Pancreas (tissue), 10 donors: ENCODE measurements around the gene RANBP1. TPM values are rescaled to one million over a fixed set of nuclear protein-coding genes. Genes with fewer than 3 reads are reported as not detected.

Experiments
- ATAC-seq, 4 donors: fragments of 200-7000 bp; cut with Tn5 transposase; one replicate each; pipeline versions ENCODE4 v1.8.0 to v1.9.1; 2020; ENCODE audit warnings: mild to moderate bottlenecking in 4 of 4, moderate library complexity in 4 of 4
- DNase-seq, 6 donors: peaks; one replicate each; pipeline ENCODE4 v3.0.0-alpha.2; 2020
- FAIRE-seq: peaks from 2 replicates; lab custom pipeline; 2012; peaks lifted over from hg19 to GRCh38; lab: Jason Lieb, UNC
- H3K27ac ChIP-seq, 4 donors: fragments of 200-600 bp; sonication (generic); 1 replicate in 3 of 4; 2 replicates in 1 of 4; pipeline versions ENCODE4 v1.5.0 to v1.8.0; 2020
- H3K27me3 ChIP-seq, 4 donors: fragments of 200-600 bp; one replicate each; pipeline ENCODE4 v1.8.0; 2021
- H3K36me3 ChIP-seq, 3 donors: fragments of 200-600 bp; sonication (generic) in 1 of 3; one replicate each; pipeline versions ENCODE4 v1.5.0 to v1.8.0; 2020 to 2021
- H3K4me1 ChIP-seq, 3 donors: fragments of 200-600 bp; one replicate each; pipeline ENCODE4 v1.8.0; 2021
- H3K4me3 ChIP-seq, 4 donors: fragments of 200-600 bp; sonication (generic) in 2 of 4; one replicate each; pipeline versions ENCODE4 v1.5.0 to v1.8.0; 2020 to 2021
- H3K9me3 ChIP-seq, 4 donors: fragments of 200-600 bp; one replicate each; pipeline ENCODE4 v1.8.0; 2021
- WGBS, 2 donors: extraction: QIAGEN DNeasy Blood & Tissue Kit; methylation state at CpG; one replicate each; pipeline ENCODE4 v1.1.7; 2013; 5-methylcytosine and 5-hydroxymethylcytosine counted together
- intact Hi-C, 3 donors: fragments of 100-400 bp; cut with DNase I; formaldehyde crosslinking; loops; one replicate each; pipeline versions ENCODE4 v1.11.1 to v1.14.2; 2022
- polyA plus RNA-seq, 2 donors: library from polyadenylated mRNA; stranded (reverse); fragments of 200-250 nt; gene quantifications; one replicate each; pipeline ENCODE4 v1.2.3, GENCODE V29; 2013
- total RNA-seq, 6 donors: library from RNA; stranded (reverse); fragmentation: NEBNext Ultra II Directional in 4 of 6; extraction: Animal tissue kit (Norgen Biotek cat#: 25700) in 4 of 6; gene quantifications; one replicate each; pipeline versions ENCODE4 v1.2.1 to v1.2.4, GENCODE V29; 2021 to 2023
- TF ChIP-seq, protein P1 (sequence below), 4 donors: fragments of 200-600 bp; sonication (generic) in 3 of 4; IDR thresholded peaks; one replicate each; pipeline versions ENCODE4 v1.5.0 to v1.8.0; 2021; ENCODE audit warnings: antibody characterized with exemption in 4 of 4
- donor health status: healthy with polysubstance abuse.
- donor health status: DM: no; HTN: no; CAD: no; lungs with moderate emphysema.
- donor health status: DM: no; HTN: no; CAD: no.
- donor health status: control.
- donor health status: control.
- donor health status: Bipolar disorder and iron deficiency.
- donor health status: DM: yes; HTN: yes; CAD: no.
- donor health status: DM: no; HTN: no; CAD: no.
- donor health status: DM: no; HTN: no; CAD: no.
- donor health status: DM: yes; HTN: yes; CAD: no.

RANBP1 gene
- total and polyA plus RNA-seq, 8 donors, result 25.1 to 44.0 (median 34.3) TPM

DNA sequence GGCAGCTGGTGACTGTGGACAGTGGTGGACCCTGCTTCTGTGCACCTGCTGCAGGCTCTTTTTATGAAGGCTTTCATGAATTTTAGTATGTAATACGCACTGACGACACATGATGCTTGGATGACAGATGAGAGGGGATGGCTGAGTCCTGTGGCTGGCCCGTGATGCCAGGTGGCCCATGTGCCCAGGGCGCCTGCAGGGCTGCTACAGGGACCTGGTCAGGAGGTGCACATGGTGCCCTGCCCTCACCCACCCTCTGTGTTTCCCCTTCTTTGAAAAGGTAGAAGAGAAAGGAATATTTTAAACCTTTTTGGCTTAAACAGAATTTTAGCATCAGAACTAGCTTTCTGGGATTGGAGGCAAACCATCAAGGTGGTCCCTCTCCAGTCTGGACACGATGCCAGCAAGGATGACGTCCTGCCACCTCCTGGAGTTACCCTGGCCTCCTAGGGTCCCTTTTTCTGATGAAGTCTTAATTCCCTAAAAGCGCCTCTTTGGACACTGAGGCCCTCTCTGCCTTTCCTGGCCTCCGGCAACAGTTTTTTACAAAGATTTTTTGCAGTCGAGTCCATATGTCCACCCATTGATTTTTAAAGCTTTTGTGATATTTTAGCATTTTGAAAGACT lies 5.4 kb upstream of the RANBP1 start:
- ATAC-seq (no peak), DNase-seq (peak in 2 of 6 donors; percentile 22 to 37), FAIRE-seq (no peak)
- 87 to 91% methylated on average over 9 of the region's 9 CpGs for WGBS, 2 donors
- Histone ChIP-seq H3K4me3 (no peak overlapping the region), H3K9me3 (no peaks in the 10 kb centered on the region), H3K27me3 (no peaks in the 10 kb centered on the region), H3K4me1 (peaks cover 5 to 20% (median 10%) of the 10 kb centered on the region in 3 donors), H3K27ac (no peak overlapping the region), H3K36me3 (peaks cover 0 to 48% (median 40%) of the 10 kb centered on the region in 3 donors)
- TF ChIP-seq, protein P1, sequence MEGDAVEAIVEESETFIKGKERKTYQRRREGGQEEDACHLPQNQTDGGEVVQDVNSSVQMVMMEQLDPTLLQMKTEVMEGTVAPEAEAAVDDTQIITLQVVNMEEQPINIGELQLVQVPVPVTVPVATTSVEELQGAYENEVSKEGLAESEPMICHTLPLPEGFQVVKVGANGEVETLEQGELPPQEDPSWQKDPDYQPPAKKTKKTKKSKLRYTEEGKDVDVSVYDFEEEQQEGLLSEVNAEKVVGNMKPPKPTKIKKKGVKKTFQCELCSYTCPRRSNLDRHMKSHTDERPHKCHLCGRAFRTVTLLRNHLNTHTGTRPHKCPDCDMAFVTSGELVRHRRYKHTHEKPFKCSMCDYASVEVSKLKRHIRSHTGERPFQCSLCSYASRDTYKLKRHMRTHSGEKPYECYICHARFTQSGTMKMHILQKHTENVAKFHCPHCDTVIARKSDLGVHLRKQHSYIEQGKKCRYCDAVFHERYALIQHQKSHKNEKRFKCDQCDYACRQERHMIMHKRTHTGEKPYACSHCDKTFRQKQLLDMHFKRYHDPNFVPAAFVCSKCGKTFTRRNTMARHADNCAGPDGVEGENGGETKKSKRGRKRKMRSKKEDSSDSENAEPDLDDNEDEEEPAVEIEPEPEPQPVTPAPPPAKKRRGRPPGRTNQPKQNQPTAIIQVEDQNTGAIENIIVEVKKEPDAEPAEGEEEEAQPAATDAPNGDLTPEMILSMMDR (IDR thresholded peaks at IDR 0.05), result no peak
- intact Hi-C loops, result no loop called here

DNA sequence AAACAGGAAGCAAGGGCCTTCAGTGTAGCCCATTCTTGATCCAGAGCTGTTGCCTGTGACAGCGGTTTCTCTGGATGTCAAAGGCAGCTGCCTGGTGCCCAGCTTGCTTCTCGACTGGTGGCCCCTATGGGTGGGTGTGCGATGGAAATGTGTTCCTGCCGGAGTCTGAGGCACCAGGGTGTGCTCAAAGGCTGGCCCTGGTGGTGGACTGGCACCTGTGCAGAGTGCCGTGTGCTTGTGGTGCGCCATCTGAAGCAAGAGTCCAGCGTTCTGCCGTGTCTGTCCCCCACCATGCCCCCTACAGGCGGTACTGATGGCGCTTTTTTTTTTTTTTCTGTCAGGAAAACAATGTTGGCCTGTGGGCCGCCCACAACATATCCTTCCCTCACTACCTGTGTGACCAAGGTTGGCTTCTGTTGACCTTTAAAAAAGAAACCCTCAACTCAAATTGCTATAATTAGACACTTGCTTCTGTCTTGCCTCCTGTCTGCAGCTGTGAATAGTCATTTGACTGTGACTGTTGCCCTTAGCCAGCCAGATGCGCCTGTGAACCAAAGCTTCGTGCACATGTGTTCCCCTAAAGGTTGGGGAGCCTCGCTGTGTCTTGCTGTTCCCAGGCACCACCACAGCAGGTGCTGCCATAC lies 4.7 kb upstream of the RANBP1 start:
- WGBS, 2 donors, result 55 to 62% methylated on average over 14 of the region's 14 CpGs
- TF ChIP-seq, protein P1 (IDR thresholded peaks at IDR 0.05), result peak in 2 of 4 donors; percentile 8 to 13
- Histone ChIP-seq H3K4me1 (peaks cover 5 to 26% (median 10%) of the 10 kb centered on the region in 3 donors), H3K4me3 (no peak overlapping the region), H3K27me3 (no peaks in the 10 kb centered on the region), H3K9me3 (no peaks in the 10 kb centered on the region), H3K36me3 (peaks cover 0 to 45% (median 36%) of the 10 kb centered on the region in 3 donors), H3K27ac (no peak overlapping the region)
- ATAC-seq (peak in 3 of 4 donors; percentile 8 to 24 (median 19)), FAIRE-seq (no peak), DNase-seq (peak in 2 of 6 donors; percentile 23 to 40)
- intact Hi-C loops, result no loop called here

DNA sequence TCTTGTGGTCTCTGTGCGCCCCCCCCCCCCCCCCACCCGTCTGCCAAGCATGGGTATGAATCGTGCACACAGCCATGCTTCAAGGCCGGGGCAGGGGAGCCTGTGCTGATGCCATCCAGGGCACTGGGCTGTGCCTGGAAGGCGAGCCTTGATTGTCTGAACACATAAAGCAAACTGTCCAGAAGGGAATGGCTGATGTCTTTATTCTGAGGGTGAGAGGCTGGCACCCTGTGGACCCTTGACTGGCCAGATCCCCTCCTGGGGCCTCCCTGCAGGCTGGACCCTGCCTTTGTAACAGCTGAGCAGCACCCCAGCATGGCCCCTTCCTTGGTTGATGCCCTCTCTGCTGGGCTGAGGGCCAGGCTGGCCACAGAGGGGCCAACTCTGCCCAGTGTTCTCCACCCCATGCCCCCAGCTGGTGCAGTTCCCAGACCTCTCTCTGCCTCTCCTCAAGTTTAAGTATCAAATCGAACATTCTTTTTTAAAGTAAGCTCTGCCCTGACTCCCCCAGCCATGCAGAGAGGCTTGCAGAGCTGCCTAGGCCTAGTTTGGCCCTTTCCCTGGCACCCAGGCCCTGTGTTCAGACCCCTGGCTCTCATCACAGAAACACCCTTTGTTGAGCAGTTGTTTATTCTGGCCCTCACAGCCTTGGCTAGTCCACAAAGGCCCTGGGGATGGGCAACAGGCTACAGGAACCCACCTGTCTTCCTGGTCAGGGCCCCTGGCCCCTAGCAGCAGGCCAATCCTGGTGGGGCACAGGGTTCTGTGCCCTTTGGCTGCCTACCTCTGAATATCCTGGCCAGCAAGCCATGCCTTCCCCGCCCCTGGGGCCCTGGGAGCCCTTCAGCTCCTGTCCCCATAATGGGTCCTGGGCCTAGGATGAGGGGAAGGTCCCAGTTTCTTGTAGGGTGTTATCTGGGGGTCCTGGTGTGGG lies 3.9 kb upstream of the RANBP1 start:
- peaks cover 5 to 28% (median 10%) of the 10 kb centered on the region in 3 donors for H3K4me1 ChIP-seq
- ATAC-seq (peak in 3 of 4 donors; percentile 9 to 65 (median 15)), FAIRE-seq (no peak), DNase-seq (peak in 5 of 6 donors; percentile 39 to 72 (median 64))
- TF ChIP-seq, protein P1 (IDR thresholded peaks at IDR 0.05), result no peak
- peak overlapping the region; percentile 23 to 64 (median 46) for H3K27ac ChIP-seq
- intact Hi-C loops, result no loop called here
- no peaks in the 10 kb centered on the region for H3K27me3 ChIP-seq
- H3K4me3 ChIP-seq, result no peak overlapping the region
- H3K9me3 ChIP-seq, result no peaks in the 10 kb centered on the region
- H3K36me3 ChIP-seq, result peaks cover 0 to 37% (median 30%) of the 10 kb centered on the region in 3 donors
- WGBS, 2 donors, result 44 to 50% methylated on average over 7 of the region's 7 CpGs

DNA sequence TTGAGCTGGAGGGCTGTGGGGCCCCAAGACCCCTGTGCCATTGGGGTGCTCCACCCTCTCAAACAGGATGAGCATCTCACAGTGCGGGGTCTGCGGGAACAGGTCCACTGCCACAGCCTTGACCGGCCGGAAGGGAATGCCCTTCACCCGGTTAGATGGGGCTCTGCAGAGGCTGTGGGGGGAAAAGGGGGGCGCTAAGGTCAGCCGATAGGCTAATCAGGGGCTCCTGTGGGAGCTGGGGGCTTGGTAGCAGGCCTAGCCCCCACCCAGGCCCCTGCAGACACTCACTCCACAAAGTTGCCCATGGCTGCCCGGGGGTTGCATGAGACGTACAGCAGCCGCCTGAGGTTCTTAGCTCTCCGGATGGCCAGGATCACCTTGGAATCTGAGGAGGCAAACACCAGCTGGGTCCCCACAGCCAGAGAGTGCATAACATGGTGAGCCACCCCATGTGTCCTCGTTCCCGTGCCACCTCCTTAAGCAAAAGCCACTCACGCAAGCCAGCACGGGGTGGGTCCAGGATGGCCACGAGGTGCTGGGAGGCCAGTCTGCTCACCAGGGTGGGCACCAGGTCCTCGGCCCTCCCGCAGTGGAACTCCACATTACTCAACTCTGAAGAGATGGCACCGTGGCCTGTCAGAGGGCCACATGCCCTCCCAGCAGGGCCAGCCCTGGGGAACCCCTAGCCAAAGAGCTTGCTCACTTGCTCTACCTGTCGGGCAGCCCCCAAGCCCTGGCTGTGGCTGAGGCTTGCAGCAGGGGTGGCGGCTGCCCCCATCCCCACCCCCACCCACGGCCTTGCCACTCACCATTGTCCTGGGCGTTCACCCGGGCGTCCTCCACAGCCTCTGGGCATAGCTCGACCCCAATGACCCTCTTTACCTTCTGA lies 3.0 kb upstream of the RANBP1 start:
- TF ChIP-seq, protein P1 (IDR thresholded peaks at IDR 0.05), result no peak
- Histone ChIP-seq H3K27me3 (no peaks in the 10 kb centered on the region), H3K36me3 (peaks cover 0 to 28% (median 21%) of the 10 kb centered on the region in 3 donors), H3K4me3 (no peak overlapping the region), H3K27ac (peak overlapping the region in 2 of 4 donors; percentile 58 to 64), H3K4me1 (peaks cover 5 to 28% (median 10%) of the 10 kb centered on the region in 3 donors), H3K9me3 (no peaks in the 10 kb centered on the region)
- intact Hi-C loops, result no loop called here
- FAIRE-seq (no peak), ATAC-seq (no peak), DNase-seq (peak in 2 of 6 donors; percentile 36 to 68)
- 73 to 77% methylated on average over 26 of the region's 26 CpGs for WGBS, 2 donors
